Progenitor cell of endocrine pancreas (in vitro differentiated cells): Measurements from ENCODE around the gene TTLL3. TPM values are rescaled to one million over a fixed set of nuclear protein-coding genes. Genes with fewer than 3 reads are reported as not detected.

ENCODE experiments used
- DNase-seq: peaks from one replicate; pipeline ENCODE4 v3.0.0; 2021; ENCODE audit warnings: low spot score; ENCODE audit not compliant: unreplicated experiment
- H3K27ac Mint-ChIP-seq: 2 replicates; pipeline ENCODE4 v1.8.0; 2021; ENCODE audit warnings: mild to moderate bottlenecking, moderate library complexity, mixed read lengths
- H3K27me3 Mint-ChIP-seq: 2 replicates; pipeline ENCODE4 v1.8.0; 2021; ENCODE audit warnings: mixed read lengths
- H3K36me3 Mint-ChIP-seq: 2 replicates; pipeline ENCODE4 v1.8.0; 2022; ENCODE audit warnings: mixed read lengths; ENCODE audit not compliant: insufficient read depth
- H3K4me1 Mint-ChIP-seq: 2 replicates; pipeline ENCODE4 v1.8.0; 2021; ENCODE audit warnings: low read depth, mixed read lengths
- H3K4me3 Mint-ChIP-seq: 2 replicates; pipeline ENCODE4 v1.8.0; 2021; ENCODE audit warnings: low read depth, mild to moderate bottlenecking, moderate library complexity, mixed read lengths
- H3K9me3 Mint-ChIP-seq: 2 replicates; pipeline ENCODE4 v1.8.0; 2021; ENCODE audit warnings: low read depth, mixed read lengths
- total RNA-seq: library from RNA; stranded (reverse); gene quantifications from 2 replicates; pipeline ENCODE4 v1.2.1, GENCODE V29; 2021
- TF ChIP-seq, protein P1 (sequence below): fragments of 200-600 bp; sonication (generic); IDR thresholded peaks from one replicate; pipeline ENCODE4 v1.5.0; 2021; ENCODE audit warnings: antibody characterized with exemption, mild to moderate bottlenecking; ENCODE audit not compliant: unreplicated experiment

The TTLL3 gene
- total RNA-seq, 1 donor from 2014 or later = 51.6 TPM

DNA sequence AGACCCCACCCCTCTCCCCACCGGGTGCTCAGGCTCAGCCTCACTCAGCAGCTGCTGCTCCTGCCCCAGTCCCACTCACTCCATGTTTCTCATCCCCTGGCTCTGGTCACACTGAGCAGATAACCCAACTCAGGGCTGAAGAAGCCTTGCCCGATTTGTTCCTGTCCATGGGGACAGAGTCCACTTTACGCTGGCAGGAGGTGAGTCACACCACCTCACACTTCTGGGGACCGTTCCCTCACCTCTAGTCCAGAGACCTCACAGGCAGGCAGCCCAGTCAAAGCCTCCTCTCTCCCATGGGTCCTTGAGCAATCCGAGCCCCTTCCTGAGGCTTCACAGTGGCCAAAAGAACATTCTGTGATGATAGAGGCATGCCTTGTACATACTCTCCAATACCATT lies 68.6 kb downstream of the TTLL3 start:
- H3K4me1 Mint-ChIP-seq = no peaks in the 10 kb centered on the region
- peaks cover 9% of the 10 kb centered on the region for H3K27me3 Mint-ChIP-seq
- DNase-seq = no peak
- no peak overlapping the region for H3K27ac Mint-ChIP-seq
- no peaks in the 10 kb centered on the region for H3K9me3 Mint-ChIP-seq
- no peaks in the 10 kb centered on the region for H3K36me3 Mint-ChIP-seq
- TF ChIP-seq, protein P1, sequence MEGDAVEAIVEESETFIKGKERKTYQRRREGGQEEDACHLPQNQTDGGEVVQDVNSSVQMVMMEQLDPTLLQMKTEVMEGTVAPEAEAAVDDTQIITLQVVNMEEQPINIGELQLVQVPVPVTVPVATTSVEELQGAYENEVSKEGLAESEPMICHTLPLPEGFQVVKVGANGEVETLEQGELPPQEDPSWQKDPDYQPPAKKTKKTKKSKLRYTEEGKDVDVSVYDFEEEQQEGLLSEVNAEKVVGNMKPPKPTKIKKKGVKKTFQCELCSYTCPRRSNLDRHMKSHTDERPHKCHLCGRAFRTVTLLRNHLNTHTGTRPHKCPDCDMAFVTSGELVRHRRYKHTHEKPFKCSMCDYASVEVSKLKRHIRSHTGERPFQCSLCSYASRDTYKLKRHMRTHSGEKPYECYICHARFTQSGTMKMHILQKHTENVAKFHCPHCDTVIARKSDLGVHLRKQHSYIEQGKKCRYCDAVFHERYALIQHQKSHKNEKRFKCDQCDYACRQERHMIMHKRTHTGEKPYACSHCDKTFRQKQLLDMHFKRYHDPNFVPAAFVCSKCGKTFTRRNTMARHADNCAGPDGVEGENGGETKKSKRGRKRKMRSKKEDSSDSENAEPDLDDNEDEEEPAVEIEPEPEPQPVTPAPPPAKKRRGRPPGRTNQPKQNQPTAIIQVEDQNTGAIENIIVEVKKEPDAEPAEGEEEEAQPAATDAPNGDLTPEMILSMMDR = no peak
- H3K4me3 Mint-ChIP-seq = no peak overlapping the region

- no peaks in the 10 kb centered on the region for H3K9me3 Mint-ChIP-seq
- peaks cover 9% of the 10 kb centered on the region for H3K27me3 Mint-ChIP-seq
- no peak within 1 kb of the TSS for H3K27ac Mint-ChIP-seq
- DNase-seq = no peak
- H3K36me3 Mint-ChIP-seq = no peaks in the 10 kb centered on the region
- TF ChIP-seq, protein P1 = no peak
- no peaks in the 10 kb centered on the region for H3K4me1 Mint-ChIP-seq
- no peak within 1 kb of the TSS for H3K4me3 Mint-ChIP-seq
These were observed 69.9 kb downstream of the TTLL3 start, which contains the start of gene CIDEC for GRCh38 chr3:9879830-9880549. Gene CIDEC (minus strand): TSS chr3:9880253. CDS start chr3:9878486, 1,767 bp downstream.

GRCh38 chr3:9881441-9881840 lies 71.4 kb downstream of the TTLL3 start:
- Mint-ChIP-seq H3K9me3 (no peaks in the 10 kb centered on the region), H3K4me3 (no peak overlapping the region), H3K36me3 (no peaks in the 10 kb centered on the region), H3K4me1 (no peaks in the 10 kb centered on the region), H3K27me3 (peaks cover 5% of the 10 kb centered on the region), H3K27ac (no peak overlapping the region)
- DNase-seq = no peak
- TF ChIP-seq, protein P1 = no peak

GRCh38 chr3:9883706-9884554 lies 73.9 kb downstream of the TTLL3 start:
- no peak for DNase-seq
- Mint-ChIP-seq H3K27me3 (peaks cover 3% of the 10 kb centered on the region), H3K36me3 (no peaks in the 10 kb centered on the region), H3K9me3 (no peaks in the 10 kb centered on the region), H3K27ac (peak overlapping the region; percentile 29), H3K4me1 (no peaks in the 10 kb centered on the region), H3K4me3 (no peak overlapping the region)
- TF ChIP-seq, protein P1 = no peak

- DNase-seq = no peak
- Mint-ChIP-seq H3K36me3 (no peaks in the 10 kb centered on the region), H3K9me3 (no peaks in the 10 kb centered on the region), H3K4me3 (no peak overlapping the region), H3K27ac (no peak overlapping the region), H3K4me1 (no peaks in the 10 kb centered on the region), H3K27me3 (peaks cover 3% of the 10 kb centered on the region)
- TF ChIP-seq, protein P1 = no peak
These were observed 74.6 kb downstream of the TTLL3 start for GRCh38 chr3:9884555-9885165.
